GM19023 (cell line): ENCODE data around the gene ASTN2.

Experiments used
- ATAC-seq: cut with Tn5 transposase; IDR thresholded peaks from one replicate; pipeline ENCODE4 v1.9.1; 2021; ENCODE audit warnings: mild to moderate bottlenecking, moderate library complexity; ENCODE audit not compliant: unreplicated experiment

Gene ASTN2

DNA sequence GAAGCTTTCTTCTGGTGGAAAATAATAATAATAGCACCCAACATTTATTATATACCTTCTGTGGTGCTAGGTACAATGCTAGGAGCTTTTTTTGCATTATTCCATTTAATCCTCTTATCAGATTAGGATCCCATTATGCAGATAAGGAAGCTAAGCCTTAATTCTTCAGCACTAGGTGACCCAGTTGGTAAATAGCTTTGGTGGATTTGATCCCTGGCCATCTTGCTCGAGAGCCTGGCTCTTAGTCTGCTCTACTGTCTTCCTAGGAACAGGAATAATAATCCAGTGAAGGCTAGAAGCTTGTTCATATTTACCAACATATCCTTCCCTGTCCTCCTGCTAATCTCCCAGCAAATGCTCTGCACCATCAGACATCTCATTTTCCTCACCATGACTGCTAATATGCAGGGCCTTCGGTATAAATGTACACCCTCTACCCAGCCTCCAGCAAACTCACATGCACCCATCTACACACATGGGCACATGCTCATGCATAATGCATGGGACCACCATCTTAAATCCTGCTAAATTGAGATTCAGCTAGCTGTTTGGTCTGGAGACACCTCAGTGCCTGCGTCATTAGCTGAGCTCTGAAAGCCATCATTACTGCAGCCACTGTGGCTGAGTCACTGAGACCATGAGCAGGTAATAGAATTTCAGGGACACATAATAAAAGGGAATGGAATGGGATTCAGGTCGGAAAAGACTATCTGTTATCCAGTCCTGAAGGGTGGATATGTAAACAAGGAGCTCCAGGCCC, 640.3 kb downstream of the ASTN2 start:
- no peak for ATAC-seq

DNA sequence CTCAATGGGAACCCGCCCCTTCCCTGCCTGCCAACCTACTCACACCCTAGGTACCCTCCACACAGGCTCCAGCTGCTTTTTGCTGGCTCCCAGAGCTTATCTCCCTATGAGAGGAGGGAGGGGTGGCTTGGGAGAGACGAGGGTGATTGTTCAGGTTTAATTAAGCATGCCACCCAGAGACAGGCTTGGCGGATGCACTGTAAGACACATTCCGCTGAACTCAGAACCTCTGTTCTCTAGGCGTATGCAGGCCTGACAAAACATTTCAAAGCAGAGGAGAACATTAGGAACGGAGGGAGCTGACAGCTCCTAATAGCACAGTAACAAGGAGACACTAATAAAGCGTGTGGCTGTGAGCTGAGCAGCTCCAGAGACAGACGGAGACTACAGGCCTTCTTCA, 647.6 kb downstream of the ASTN2 start:
- no peak for ATAC-seq

DNA sequence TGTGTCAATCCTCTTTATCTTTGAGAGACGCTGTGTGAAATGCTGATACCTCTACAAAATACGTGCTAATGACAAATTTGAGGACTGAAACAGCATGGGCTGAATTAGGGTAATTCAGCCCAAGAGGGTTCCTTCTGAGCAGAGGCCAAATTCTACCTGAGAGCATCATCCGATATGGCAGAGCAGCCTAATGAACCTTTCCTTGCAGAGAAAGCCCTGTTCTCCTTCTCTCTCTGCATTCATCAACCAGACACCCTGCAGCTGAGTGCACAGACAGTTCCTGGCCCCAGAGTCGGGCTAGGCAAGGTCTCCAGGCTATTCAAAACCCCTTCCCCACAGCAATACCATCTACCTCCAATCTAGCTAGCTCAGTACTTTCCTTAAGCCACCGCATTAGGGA, 649.8 kb downstream of the ASTN2 start:
- ATAC-seq: no peak

GRCh38 chr9:116763770-116764169, 651.1 kb downstream of the ASTN2 start:
- ATAC-seq: no peak

- ATAC-seq: no peak
Measured at GRCh38 chr9:116760636-116761035, 654.2 kb downstream of the ASTN2 start.

DNA sequence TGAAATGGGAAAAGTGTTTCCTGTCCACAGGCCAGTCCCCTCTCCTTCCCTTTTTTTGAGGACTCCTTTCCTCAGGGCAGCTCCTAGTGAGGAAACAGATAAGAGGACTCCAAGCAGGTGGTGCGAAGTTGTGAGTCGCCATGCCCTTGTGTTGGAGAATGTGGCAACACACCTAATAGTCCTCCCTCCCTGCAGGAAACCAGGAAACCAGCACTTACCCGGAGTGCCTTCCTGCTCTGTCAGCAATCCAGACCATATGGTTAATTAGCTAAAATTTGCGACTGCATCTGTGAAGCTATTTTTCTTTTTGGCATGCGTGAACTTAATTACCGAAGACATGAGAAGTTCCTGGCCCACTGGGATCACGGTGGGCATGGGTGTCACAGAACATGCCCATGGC, 657.8 kb downstream of the ASTN2 start:
- no peak for ATAC-seq

DNA sequence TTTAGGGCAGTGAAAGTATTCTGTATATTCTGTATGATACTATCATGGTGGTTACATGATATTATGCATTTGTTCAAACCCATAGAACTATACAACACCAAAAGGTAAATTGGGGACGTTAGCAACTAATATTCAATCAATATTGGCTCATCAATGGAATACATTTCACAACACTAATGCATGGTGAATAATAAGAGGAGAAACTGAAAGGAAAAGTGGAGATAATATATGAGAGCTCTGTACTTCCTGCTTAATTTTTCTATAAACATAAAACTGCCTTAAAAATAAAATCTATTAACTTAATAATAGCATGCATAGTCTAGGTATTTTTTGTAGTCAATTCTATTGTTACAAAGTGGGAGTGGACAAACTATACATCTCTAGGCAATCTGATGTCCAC, 661.5 kb downstream of the ASTN2 start:
- no peak for ATAC-seq

DNA sequence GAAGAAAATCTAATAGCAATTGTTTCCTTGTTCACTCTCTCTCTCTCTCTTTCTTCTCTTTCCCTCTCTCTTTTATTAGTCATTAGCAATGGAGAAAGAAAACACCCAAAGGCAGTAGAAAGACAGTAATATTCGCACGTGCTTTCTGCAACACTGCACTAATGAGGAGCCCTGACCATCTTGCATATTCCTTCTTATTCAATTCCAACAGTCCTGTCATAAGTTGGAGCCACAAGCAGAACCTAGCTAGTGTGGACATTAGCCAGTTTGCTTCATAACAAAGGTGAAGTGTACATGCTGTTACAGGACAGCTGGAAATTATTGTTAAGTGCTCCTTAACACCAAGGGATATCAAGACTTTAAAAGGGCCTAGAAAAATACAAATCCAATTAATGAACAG, 664.3 kb downstream of the ASTN2 start:
- no peak for ATAC-seq

DNA sequence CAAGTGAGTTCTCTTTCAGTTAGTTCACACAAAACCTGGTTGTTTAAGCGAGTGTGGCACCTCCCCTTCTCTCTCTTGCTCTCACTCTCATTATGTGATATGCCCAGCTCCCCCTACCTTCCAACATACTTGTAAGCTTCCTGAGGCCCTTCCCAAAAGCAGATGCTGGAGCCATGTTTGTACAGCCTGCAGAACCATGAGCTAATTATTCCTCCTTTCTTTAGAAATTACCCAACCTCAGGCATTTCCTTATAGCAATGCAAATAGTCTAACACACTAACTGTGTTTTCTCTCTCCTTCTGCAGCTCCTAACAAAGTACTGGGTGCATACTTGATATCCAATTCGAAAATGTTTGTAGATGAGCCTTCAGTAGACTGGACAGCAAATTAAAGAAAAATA, 665.1 kb downstream of the ASTN2 start:
- no peak for ATAC-seq

- no peak for ATAC-seq
Measured at GRCh38 chr9:116749176-116749575, 665.7 kb downstream of the ASTN2 start.

- ATAC-seq: no peak
Measured at GRCh38 chr9:116741742-116742141, 673.1 kb downstream of the ASTN2 start.

DNA sequence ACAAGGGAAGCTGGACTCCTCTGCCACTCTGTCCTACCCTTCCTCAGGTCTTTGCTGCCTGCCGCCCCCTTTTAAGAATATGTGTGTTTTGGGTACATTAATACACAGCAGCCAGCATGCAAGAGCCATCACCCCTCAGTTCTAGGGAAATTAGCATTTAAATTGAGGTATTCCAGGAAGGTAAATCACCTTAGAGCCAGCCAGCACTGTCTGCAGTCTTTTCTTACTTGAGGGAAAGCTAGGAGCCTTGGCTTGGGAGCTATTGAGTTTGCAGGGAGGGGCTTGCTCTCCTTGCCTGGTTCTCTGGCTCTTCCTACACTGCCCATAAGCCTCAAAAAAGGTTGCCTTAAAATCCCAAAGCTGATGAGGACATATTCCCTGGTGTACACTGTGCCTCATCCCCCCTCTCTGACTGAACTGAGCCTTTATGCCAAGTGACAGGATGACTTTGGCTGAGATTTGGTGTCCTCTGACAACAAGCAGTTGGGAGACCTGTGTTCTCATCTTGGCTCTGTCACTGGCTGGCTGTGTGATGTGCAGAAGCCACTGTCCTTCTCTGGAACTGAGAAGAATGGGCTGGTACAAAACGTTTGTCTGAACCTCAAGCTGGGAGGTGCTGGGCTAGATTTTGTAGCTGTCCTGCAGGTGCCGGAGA, 673.6 kb downstream of the ASTN2 start:
- no peak for ATAC-seq

DNA sequence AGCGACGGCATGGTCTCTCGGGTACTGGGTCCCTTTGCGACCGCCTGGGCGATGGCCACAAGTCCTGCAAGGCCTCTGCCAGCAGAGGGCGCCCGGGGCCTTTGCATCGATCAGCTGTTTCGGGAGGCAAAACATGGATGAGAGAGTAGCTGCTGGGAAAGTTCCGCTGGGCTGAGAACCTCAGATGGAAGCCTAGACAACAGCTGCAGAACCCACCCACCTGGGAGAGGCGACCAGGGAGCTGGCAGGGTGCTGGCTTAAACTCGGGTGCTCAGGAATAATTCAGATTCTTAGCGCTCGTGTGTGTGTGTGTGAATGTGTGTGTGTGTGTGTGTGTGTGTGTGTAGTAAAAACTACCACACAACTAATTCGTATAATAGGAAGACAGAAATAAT, 677.7 kb downstream of the ASTN2 start:
- no peak for ATAC-seq

DNA sequence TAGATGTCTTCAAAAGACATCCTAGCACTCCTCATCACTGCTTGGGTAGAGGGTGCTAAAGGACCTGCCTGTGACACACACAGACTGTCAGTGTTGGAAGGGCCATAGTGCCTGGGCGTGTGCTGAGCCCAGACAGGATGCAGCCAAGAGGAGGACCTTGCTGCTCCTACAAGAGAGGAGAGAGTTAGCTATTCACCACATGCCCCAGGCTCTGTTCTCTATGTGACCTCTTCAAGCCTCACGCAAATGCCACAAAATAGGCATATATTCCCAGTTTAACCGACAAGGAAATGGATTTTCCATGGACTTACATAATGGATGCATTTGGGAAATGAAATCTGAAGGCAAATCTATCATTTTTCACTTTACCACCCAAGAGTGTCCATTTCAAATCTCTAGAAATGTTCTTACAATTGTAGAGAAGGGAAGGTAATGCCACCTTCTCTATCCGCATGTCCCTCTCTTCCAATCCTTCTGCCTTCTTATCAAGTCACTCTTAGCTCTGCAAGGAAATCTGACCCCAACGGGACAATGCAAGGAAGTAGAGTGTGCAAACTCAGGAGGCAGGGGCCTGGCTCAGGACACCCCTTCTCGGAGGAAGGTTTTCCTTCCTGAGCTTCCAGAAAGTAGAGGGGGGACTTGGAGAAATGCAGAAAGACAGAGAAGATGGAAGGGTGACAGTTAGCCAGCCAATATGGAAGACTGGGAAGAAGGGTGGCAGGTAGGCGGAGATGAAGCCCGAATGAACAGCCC, 678.3 kb downstream of the ASTN2 start:
- ATAC-seq: no peak

DNA sequence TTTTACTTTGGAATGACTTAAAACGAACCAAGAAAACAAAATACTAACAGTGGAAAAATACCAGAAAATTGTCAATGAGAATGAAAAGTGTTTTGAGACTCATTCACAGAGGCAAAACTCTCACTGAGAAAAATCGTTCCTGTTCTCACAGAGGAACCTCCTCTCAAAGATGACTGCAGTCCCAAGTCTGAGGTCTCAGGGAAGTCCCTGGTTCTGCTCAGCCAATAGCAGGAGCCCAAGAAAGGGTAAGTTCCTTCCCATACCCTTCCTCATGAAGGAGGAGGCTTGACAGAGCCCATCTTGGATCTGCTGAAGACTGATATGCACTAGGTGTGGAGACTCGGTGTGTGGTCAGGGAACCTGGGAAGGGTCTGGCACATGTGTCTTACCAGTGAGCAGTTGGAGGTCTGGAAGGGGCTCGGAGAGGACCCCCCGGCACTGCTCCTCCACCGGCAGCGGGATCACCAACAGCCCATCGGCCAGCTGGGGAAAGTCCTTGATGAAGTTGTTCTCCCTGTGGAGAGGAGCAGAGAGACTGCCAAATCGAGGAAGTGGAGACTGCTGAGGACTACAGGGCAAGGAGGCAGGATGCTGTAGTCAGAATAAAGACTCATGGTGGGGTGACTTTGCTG, 681.7 kb downstream of the ASTN2 start:
- ATAC-seq: no peak

DNA sequence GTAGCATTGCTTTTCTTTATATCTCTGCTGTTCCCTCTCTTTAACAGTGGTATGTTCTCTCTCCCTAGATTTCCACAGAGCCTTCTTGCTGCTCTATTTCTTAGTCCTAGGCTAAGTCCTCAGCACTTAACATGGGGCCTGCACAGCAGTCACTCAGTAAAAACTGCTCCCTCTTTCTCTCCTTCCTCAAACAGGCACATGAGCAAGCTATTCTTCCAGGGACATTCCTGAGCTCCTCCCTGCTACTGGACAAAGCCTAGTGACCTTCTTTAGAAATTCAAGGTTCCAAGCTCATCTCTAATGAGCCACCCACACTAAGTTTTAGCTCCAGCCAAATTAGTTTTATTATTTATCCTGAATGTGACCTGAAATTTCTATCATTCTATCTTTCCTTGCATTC, 688.3 kb downstream of the ASTN2 start:
- no peak for ATAC-seq

DNA sequence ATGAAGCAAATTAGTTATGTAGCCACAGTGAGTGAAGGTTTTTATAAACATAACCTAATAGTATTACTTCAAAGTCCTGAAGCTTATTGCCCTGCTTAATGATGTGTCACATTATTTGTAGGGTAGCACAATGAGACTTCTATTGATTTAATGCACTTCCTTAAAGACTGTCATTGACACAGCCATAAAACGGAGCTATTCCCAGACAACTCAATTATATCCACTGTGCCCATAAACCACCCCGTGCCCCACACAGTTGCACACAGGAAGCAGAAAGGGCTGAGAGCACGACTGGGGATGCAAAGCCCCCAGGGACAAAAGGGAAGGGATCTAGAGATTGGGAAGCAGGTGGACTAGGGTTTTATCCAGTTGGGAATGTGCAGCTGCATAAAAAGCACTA, 690.7 kb downstream of the ASTN2 start:
- no peak for ATAC-seq

- no peak for ATAC-seq
Measured at GRCh38 chr9:116721944-116722343, 692.9 kb downstream of the ASTN2 start.

DNA sequence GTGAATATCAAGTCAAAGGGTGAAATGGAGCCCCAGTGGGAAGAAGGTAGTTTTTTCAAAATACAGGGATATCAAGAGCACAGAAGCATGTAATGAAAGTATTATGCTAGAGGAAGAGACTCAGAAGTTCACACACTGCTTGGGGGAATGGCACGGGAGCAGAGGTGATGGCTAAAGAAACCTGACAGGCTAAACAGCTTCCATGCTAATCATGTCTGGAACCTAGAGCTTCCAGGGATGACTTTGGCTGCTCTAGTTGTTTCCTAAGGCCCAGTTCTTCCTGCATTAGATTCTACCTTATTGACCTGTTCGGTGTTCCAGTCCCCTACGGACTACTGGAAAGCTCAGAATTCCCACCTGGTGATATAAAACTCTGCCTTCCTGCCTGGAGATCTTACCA, 693.4 kb downstream of the ASTN2 start:
- ATAC-seq: no peak

DNA sequence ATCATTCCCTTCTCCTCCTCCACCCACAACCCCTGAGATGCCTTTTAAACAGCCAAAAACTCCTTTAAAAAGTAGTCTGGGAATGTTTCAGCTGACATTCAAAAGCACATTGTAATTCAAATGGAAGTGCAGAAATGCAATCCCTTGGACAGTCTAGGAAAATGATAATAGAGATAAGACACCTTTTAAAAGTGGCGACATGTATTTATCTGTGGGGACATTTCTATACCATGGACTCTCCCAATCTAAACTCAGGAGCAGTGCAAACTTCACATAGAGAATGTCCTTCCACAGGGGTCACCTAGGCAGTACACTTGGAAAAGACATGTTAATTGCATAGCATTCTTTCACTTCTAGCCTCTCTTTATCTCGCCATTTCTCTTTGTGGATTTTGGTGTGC, 694.7 kb downstream of the ASTN2 start:
- no peak for ATAC-seq

- ATAC-seq: no peak
Measured at GRCh38 chr9:116718111-116718510, 696.7 kb downstream of the ASTN2 start.

DNA sequence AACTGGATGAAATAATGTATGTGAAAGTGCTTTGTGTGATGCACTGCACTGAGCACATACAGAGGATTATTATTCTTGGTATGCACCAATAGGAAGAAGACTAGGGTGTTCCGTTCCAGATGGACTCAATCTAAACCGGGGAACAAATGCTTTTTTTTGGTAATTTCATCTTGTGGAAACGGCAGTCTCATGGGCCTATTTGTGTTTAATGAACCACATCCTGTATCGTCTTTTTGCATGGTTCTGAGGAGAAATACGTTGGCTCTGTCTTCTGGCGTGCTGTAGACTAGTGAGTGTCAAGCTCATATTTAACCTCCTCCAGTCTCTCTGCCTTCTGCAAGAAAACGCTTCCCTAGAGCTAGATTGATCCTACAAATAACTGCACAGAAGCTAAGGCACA, 697.7 kb downstream of the ASTN2 start:
- no peak for ATAC-seq
